DMS153 treated with DMSO at 0.1 percent for 48 hours (cell line): ENCODE data around the gene SIDT2.
"Not testable (repeated sequence)": the region's sequence is repeated elsewhere in the genome, so short reads cannot be mapped to it uniquely, and the experiment has no call there.

Experiments
- DNase-seq: peaks from one replicate; lab custom pipeline; 2025; ENCODE audit not compliant: unreplicated experiment; lab: John Stamatoyannopoulos, UW

Gene SIDT2

DNA sequence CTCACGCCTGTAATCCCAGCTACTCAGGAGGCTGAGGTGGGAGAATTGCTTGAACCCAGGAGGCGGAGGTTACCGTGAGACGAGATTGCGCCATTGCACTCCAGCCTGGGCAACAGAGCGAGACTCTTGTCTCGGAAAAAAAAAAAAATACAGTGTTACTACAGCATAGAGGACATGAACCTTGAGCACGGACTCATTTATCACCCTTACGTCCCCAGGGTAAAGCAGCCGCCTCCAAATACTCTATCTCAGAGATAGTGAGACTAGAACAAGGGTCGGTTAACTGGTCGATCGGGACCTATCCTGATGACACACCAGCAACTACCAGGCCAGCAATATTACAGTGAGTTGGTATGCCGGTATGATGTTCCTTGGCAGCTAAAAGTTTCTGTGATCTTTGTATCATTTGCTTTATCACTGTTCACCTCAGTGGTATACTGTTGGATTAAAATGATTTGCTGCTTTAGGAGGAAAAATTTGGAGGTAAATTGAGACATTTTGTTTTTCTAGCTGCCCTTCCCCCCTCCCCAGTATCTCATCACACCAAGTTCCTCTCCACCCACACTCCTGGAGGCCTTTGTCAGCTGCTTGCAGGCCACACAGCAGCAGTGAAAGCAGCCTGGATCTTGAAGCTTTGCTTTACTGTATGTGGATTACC lies 7.0 kb upstream of the SIDT2 start:
- no peak for DNase-seq

DNA sequence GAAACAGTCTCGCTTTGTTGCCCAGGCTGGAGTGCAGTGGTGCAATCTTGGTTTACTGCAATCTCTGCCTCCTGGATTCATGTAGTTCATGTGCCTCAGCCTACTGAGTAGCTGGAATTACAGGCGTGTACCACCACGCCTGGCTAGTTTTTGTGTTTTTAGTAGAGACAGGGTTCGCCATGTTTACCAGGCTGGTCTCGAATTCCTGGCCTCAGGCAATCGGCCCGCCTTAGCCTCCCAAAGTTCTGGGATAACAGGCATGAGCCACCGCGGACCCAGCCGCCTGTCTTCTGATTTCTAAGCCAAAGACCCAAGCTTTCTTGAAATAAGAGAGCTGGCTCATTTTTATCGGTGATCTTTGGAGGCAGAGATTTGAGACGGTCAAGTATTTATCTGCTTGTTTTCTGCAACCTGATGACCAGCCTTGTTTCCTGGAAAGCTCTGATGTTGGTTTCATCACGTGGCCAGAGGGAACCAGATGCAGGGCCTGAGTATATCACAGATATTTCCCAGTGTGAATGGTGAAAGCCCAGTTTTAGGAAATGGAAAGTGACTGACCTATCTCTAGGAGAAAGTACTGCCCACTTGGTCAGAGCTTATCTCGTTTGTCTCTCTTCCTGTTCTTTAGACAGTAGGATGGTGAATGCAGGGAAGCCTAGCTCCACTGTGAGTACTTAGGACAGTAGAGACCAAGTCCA lies 5.7 kb upstream of the SIDT2 start:
- DNase-seq, result no peak

DNA sequence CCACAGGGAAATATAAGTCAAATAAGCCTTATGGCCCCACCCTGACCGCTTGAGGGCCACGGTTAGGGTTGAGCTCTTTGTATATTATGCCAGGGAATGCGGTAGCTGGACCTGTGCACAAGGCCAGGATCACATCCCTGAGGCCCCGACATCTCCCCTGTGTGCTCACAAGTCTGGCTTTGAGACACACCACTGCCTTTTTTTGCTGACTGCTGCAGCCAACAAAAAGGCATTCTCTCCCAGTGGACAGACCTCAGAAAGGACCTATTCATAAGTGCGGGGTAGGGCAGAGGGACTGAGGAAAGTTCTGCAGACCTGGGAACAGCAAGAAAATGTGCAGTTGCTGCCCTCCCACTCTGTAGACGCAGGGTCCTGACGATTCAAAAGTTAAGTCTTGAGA lies 3.4 kb upstream of the SIDT2 start:
- DNase-seq, result no peak

- DNase-seq, result no peak
Observed at GRCh38 chr11:117175781-117176180, 2.8 kb upstream of the SIDT2 start.

DNA sequence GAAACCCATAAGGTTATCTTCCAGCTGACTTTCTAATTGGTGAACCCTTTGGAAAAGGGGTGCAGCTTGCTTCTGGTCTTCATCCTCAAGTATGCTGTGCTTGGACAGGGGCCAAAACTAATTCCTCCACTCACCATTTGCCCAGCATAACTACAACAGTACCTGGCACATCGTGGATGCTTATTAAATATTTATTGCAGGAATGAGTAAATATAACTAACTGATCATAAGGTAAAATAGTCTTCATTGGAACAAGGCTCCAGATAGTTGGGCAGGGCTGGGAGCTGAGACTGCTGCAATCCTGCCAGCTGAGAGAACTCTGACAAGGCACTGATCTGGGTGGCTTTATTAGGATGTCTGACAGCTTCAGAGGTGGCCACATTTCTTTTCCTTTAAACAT lies 2.4 kb upstream of the SIDT2 start:
- no peak for DNase-seq

- DNase-seq, result no peak
Observed at GRCh38 chr11:117177534-117178209, 871 bp upstream of the SIDT2 start.

GRCh38 chr11:117179048-117179999 lies 781 bp downstream of the SIDT2 start:
- DNase-seq, result no peak

DNA sequence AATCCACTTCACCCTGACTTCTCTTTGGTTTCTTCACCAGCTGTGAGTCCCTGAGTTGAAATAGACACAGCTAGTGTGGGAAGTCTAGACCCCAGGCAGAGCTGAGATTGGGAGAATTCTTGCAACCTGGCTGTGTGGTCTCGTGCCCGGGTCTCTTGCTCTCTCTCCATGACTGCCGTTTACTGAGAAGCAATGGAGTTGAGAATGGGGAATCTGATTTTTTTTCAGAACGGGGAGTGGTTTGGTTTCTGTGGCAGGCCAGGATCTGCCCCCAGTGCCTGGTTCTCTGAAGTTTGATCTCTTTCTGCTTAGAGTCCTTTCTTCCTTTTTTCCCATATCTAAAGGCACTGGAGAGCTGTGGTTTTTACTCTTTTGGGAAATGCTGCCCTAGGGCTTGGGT lies 1.5 kb downstream of the SIDT2 start:
- no peak for DNase-seq

GRCh38 chr11:117180661-117181585 lies 2.4 kb downstream of the SIDT2 start:
- DNase-seq, result no peak

GRCh38 chr11:117181586-117182550 lies 3.3 kb downstream of the SIDT2 start:
- no peak for DNase-seq

- no peak for DNase-seq
Observed at GRCh38 chr11:117182551-117182935, 4.0 kb downstream of the SIDT2 start.

- not testable (repeated sequence) for DNase-seq
Observed at GRCh38 chr11:117183178-117183577, 4.6 kb downstream of the SIDT2 start.

GRCh38 chr11:117183724-117184349 lies 5.3 kb downstream of the SIDT2 start:
- DNase-seq, result no peak

DNA sequence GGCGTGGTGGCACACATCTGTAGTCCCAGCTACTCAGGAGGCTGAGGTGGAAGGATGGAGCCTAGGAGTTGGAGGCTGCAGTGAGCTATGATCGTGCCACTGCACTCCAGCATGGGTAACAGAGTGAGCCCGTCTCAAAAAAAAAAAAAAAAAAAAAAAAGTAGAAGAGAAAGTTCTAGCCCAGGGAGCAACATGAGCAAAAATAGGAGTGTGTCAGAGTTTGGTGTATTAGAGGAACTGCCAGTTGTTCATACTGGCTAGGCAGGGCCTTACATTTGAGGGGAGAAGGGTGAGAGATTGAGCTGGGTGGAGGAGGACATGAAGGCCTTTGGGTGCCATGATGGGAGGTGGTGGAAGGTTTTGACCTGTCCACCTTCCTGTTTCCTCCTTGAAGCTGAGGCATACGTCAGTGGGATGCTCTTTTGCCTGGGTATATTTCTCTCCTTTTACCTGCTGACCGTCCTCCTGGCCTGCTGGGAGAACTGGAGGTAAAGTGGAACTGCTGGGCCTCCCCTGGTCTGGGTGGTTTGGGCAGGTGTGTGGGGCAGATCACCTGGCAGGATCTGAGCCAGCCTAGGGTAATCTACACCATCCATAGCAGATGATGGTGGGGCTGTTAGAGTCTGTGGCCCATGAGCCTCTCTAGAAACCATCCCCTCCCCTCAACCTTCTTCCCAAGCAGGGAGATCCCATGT lies 7.3 kb downstream of the SIDT2 start:
- no peak for DNase-seq

GRCh38 chr11:117186431-117186761 lies 7.9 kb downstream of the SIDT2 start:
- DNase-seq, result no peak

- DNase-seq, result no peak
Observed at GRCh38 chr11:117187007-117187406, 8.5 kb downstream of the SIDT2 start.

- DNase-seq, result no peak
Observed at GRCh38 chr11:117187428-117187798, 8.9 kb downstream of the SIDT2 start.

DNA sequence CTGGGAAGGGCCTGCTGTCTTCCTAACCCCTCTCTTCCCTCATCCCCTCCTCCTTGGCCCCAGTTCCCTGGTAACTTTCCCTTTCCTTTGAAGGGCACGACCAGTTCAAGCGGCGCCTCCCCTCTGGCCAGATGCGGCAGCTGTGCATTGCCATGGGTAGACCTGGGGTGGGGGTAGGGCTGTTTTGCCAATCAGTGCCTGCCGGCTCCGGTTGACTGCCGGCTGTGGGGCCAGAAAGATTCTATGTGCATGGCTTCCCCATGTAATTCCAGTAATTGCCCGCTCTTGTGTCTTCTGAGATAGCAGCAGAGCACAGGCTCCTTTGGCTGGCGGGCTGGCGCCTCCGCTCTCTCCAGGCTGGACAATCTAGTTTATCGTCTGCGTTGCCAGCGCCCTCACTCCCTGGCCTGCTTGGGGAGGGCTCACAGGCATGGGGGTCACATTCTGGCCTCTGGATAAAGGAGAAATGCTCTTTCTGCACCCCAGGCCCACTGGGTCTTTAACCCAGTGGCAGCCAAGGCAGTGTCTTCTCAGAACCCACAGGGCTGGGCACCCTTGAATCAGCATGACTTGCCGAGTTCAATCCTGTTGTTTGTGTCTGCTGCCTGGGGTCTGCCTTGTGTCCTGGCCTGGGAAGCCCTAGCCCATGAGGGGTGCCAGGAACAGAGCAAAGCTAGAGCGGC lies 9.4 kb downstream of the SIDT2 start:
- DNase-seq, result no peak
